Measurements from ENCODE around the gene SLC35A1.

GRCh38 chr6:87481931-87482330 lies 9.2 kb downstream of the SLC35A1 start:
- TF ChIP-seq CTCF (conservative IDR thresholded peaks at IDR 0.05 in 1 of 2, IDR thresholded peaks at IDR 0.05 in 1 of 2; ENCODE audit: extremely low read depth in 1 of 2, insufficient read depth in 1 of 2, low read depth in 1 of 2, low read length in 2 of 2) (no peak), EZH2 (IDR thresholded peaks at IDR 0.05; ENCODE audit: borderline replicate concordance, low read length) (no peak)

All from mammary epithelial cell (primary cell).